CD4-positive, alpha-beta T cell treated with Interleukin-1 beta for 1 hour (primary cell): ENCODE results near the gene ZNF735.
A peak's percentile ranks its signal among the peaks of the same experiment; 100 is the strongest.
"Not testable (repeated sequence)": the region's sequence is repeated elsewhere in the genome, so short reads cannot be mapped to it uniquely, and the experiment has no call there.

ENCODE experiments used
- DNase-seq, 2 donors: peaks; one replicate each; pipeline ENCODE4 v3.0.0-alpha.2; 2020 to 2022

ZNF735 gene

DNA sequence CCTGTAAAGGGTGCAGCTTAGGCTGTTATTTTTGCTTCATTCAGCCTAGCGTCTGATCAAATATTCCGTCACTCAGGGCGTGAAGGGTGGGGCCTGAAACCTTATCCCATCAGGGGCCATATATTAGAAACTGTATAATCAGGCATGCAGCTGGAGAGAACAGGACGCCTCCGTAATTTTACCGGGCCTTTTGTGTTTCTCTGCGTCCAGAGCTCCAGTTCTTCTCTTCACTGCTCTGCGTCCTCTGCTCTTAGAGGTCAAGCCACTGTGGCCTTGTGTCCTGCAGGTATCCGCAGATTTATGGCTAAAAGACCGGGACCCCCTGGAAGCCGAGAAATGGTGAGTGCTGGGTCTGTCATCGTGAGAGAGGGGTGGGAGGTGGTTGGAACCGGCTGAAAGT lies at the start of gene ZNF735:
ZNF735 (plus strand) TSS at position 301 of the 400 bp plus-strand sequence; CDS start at position 301, 0 bp downstream.
- DNase-seq = no peak

GRCh38 chr7:64170974-64171373 lies 36.0 kb upstream of the ZNF735 start:
- not testable (repeated sequence) for DNase-seq

GRCh38 chr7:64174328-64174727 lies 32.7 kb upstream of the ZNF735 start:
- DNase-seq = no peak

GRCh38 chr7:64174941-64175340 lies 32.1 kb upstream of the ZNF735 start:
- DNase-seq = no peak

GRCh38 chr7:64180989-64181388 lies 26.0 kb upstream of the ZNF735 start:
- no peak for DNase-seq

- no peak for DNase-seq
Observed at GRCh38 chr7:64181586-64181985, 25.4 kb upstream of the ZNF735 start.

DNA sequence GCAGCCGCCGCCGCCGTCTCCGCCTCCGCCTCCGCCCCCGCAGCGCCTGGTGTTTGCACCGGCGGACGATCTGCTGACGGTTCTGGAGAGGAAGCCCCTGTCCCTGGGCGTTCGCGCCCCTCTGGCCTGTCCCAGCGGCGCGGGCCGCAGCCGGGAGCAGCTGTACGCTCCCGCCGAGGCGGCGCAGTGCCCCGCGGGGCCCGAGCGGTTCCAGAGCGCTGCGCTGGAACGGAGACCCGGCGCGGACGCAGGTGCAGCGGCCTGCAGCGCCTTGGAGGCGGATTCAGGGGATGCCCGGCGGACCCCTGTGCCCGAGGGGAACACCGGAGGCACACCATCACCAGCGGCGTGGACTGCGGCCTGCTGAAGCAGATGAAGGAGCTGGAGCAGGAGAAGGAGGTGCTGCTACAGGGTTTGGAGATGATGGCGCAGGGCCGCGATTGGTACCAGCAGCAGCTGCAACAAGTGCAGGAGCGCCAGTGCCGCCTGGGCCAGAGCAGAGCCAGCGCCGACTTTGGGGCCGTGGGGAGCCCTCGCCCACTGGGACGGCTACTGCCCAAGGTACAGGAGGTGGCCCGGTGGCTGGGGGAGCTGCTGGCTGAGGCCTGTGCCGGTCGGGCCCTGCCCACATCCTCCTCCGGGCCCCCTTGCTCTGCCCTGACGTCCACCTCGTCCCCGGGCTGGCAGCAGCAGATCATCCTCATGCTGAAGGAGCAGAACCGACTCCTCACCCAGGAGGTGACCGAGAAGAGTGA lies 24.8 kb upstream of the ZNF735 start:
- DNase-seq = no peak

DNA sequence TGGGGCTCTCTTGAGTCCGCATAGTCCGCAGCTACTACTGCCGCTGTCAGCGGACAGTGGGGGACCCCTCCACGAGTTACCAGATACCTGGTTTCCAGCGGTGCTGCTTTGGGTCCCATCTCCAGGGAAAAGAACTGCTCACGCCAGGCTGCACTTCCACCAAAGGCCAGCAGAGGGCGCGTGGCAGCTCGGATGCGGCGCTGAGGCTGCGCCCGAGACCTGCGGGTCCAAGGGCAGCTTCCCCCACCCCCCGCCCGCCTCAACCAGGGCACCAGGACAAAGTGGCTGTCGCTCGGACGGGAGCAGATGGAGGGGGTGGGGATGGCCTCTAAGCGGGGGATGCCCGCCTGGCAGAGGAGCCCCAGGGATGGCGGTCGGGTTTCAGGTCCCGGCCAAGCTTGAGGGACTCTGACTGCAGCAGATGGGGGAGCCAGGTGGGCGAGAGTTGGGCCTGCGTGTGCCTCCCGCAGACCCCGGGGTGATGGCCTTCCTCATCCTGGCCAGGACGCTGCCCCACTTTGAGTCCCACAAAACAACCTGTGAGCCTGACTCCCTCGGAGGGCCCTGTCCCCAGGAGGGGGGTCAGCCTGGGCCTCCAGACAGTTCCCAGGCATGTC lies 23.8 kb upstream of the ZNF735 start:
- peak in 1 of 2 donors; percentile 37 for DNase-seq

- DNase-seq = no peak
Observed at GRCh38 chr7:64183827-64184372, 23.1 kb upstream of the ZNF735 start.

DNA sequence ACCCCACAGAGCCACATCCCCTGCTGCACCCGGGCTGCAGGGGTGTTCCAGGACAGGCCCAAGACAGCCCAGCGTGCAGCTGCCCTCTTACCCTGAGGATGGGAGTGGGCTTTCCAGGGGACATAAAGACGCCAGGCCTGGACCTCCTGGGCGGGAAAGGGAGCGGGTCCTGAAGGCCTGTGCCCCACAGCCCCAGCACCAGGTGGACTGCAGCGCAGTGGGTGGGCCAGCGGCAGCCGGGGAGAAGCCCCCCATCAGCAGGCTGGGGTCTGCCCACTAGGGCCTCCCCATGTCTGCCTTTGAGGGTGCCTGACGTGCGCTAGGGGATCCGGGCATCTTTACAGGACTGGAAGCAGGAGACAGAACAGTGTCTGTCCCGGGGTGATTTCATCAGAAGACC lies 22.6 kb upstream of the ZNF735 start:
- no peak for DNase-seq

DNA sequence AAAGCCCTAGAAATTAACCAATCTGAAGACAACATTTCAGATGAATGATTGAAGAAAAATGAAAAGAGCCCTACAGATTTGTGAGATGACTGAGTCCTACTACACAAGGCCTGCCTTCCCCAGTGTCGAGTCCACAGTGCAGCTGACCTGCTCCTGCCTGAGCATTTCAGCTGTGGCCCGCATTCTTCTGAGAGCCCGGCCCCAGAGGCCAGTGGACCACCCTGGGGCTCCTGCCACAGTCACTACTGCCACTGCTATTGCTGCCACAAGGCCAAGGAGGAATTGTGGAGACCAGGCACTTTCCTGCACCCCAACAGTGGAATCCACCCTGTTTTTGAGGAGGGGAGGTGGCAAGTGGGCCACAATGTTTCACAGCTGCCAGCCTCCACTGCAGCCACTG lies 19.6 kb upstream of the ZNF735 start:
- no peak for DNase-seq

DNA sequence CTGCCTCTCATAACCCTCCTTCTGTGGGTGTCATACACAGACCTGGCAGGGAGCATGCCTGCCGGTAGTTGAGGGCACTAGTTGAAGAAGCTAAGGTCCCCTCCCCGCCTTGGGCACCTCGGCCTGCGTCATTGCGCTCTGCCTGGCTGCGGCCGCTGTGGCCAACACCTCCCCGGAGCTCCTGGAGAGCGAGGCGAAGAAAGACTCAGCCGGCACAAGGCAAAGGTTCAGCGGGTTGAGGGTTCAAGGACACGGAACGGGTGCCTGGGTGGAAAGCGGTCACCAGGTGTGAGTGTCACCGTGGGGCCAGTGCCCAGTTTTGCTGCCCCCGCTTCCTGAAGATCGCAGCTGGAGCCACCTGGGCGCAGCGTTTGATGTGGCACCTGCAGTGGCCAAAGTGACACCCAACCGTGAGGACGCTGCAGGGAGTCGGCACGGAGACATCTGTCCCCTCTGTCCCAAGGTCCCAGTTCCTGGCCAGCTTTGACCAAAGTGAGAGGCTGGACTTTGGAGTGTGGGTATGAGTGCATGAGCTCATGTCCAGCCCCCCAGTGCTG lies 14.8 kb upstream of the ZNF735 start:
- DNase-seq = no peak

- DNase-seq = no peak
Observed at GRCh38 chr7:64192775-64193174, 14.2 kb upstream of the ZNF735 start.

GRCh38 chr7:64219710-64220298 lies 12.8 kb downstream of the ZNF735 start:
- DNase-seq = not testable (repeated sequence)

GRCh38 chr7:64223366-64223765 lies 16.4 kb downstream of the ZNF735 start:
- no peak for DNase-seq

GRCh38 chr7:64228174-64228573 lies 21.2 kb downstream of the ZNF735 start, which contains the start of gene ZNF679:
Gene ZNF679 (plus strand): TSS chr7:64228474. CDS start chr7:64249118, 20,644 bp downstream.
- not testable (repeated sequence) for DNase-seq

- no peak for DNase-seq
Observed at GRCh38 chr7:64266341-64266919, 59.4 kb downstream of the ZNF735 start.
